ENCODE data around the gene LIPA.
"Not testable (repeated sequence)": the region's sequence is repeated elsewhere in the genome, so short reads cannot be mapped to it uniquely, and the experiment has no call there.

Gene LIPA

DNA sequence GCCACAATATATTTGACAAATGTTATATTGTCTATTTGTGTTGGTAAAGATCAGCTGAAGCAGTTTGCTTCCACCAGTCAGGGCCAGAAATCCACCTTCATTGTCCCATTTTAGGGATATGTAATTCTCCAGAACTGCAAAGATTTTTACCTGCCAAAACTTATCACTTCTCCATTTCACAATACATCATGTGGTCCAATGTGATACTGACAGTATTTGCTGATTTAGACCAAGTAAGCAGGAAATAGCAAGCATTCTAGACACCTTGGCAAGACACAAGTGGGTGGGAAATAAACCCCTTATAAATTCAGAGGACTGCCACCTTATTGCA is 18.5 kb upstream of the LIPA start:
- no peak for DNase-seq (ENCODE audit: low spot score)

DNA sequence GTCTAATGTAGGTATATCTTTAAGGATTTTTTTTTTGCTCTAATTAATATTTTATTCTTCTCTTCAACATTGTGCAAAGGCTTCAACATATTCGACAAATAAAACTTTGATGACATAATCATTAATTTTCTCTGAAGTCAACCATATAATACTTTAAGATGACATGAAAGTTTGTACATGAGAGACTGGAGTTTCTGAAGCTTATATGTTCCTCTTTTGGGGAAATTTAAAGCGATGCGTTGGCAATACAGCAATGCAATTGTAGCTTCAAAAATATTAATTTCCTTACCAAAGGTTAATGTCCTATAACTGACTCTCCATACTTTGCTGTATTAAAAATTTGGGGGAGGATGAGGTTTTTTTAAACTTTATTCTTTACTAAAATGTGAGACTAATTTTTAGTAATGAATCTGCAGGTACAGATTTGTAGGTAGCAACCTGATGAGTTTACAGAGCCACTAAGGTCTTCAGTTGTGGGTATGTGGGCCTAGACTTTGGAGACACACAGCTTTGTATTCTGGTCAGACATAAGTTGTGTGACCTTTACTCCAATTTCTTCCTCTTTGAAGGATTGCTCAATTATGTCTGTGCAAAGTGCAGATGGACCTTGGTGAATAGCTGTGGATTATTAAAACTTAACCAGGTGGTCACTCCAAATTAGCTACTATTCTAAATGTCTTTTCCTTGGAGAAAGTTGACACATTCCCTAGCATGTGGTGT is 18.0 kb upstream of the LIPA start:
- no peak for DNase-seq (ENCODE audit: low spot score)

DNA sequence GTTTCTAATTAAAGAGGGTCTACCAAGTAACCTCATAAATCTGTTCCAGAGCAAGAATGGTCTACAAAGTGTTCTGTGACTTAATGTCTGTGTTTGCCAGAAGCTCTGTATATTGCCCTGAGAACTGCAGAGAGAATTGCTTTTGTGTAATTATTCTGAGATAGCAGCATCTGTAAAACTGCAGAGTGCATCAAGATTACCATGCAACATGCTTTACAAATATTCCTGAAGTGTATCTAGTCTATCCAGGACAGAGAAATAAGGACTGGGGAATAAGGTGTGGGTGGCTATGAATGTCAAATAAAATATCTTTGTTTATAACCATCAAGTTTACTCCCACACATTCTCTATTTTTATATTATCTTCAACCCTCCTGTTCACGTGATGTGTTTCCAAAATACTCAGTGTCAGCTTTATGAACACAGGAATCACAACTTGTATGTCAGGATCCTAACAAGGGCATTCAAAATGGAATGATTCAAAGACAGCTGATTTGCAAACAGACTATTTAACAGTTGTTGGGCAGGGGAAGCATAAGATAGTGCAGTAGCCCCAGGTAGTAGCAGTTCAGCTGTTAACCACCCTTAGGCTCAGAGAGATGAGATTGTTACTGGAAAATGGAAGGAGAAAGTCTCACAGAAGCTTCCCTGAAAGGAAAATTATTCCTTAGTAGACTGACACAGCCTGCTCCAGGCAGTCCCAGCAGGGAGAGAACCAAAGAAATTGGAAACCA is 15.3 kb upstream of the LIPA start:
- DNase-seq (ENCODE audit: low spot score), result no peak

DNA sequence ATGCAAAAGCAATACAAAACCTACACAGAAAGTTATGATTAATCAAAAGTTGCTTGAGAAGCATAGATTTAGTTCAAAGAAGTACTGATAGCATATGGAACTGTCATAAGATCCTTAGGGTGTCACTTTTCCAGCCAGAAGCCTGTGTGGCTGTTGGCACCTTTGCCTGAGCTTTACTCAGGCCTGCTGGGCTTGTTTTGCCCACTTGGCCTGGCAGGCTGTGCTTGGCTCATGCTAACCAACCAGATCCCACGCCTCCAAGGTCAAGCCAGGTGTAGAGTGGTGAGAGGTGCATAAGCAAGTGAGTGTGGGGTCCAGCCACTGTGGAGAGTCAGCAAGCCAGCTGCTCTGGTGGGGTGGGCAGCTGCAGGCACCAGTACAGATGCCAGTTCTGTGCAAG is 12.0 kb upstream of the LIPA start:
- DNase-seq (ENCODE audit: low spot score), result no peak

DNA sequence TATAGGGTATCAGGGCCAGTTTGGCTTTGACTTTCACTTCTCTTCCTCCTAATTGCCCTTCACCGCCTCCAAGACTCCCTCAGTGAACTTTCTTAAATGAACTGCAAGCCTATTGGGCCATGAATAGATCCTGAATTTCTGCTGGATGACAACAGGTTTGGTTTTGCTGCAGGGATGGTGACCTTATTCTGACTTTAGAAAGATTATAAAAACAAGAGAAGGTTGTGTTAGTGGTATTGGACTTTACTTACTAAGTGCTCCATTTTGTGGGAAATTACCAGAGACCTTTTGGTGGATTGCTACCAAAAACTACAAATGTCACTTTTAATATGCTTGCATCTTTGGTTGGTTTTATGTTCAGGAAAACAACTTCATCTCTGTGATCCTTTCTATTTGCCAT is 11.5 kb upstream of the LIPA start:
- no peak for DNase-seq (ENCODE audit: low spot score)

DNA sequence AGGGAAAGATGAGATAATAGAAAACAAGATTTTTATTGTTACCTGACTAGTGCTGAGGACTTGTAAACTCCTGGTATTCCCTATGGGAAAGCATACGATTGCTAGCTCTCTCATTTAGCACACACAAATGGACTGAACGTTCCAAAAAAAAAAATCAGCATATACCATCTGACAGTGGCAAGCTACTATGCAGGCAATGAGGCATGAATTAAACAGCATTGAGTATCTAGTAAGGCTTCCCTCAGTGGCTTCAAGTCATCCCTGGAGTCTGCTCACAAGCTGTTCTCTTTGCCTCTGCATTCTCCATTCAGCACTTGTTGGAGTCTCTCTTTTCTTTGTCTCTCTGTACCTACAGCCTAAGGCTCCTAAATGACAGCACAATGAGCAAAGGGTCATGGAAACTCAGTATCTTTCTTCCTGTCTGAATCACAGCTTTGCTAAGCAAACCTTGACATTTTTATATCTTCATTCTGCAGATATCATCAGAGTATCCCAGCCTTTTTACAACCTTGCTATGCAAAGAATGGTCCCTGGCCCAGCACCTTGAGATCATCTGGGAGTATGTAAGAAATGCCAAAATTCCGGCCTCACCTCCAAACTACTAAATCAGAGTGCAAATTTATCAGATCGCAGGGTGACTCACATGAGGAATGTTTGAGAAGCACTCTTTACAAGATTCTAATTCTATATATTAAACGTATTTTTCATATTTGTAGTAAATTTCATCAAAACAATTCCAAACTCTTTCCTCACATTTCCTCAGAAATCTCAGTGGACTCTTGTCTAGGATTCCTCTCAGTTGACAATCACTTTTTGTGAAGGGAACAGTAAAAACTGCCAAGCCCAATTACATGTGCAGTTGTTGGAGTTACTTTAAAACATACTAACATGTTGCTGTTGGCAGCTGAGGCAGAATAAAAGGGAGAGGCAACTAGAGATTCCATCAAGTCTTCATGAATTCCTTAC is 10.8 kb upstream of the LIPA start:
- DNase-seq (ENCODE audit: low spot score), result peak; percentile 17

DNA sequence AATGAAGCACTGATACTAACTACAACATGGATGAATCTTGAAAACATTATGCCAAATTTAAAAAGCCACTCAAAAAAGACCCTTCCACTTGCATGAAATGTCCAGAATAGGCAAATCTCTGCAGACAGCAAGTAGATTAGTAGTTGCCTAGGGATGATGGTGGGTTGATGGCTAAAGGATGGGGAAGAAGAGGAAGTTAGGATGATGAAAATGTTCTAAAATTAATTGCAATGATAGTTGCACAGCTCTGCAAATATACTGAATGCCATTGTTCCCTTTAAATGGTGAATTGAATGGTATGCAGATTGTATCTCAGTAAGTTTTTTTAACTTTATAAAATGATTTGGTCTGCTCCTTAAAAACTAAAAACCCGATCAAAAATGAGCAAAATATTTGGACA is 7.3 kb upstream of the LIPA start:
- DNase-seq (ENCODE audit: low spot score), result no peak

DNA sequence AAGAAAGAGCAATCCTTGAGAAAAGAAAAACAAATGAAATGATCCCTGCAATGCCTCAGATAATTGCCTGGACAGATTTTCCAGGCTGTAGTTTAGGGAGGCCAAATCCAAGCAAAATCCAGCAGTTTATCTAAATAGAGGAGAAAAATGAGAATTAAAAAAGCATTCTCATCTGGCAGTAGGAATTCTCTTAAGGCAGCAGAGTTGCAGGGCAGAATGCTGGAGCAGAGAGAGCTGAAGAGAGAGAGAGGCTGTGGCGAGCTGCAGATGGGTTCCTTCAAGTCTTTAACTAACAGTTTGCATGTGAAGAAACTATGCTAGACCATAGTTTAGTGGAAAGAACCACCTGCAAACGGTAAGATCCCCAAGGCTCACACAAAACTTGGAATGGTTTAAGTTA is 6.0 kb upstream of the LIPA start:
- DNase-seq (ENCODE audit: low spot score), result no peak

DNA sequence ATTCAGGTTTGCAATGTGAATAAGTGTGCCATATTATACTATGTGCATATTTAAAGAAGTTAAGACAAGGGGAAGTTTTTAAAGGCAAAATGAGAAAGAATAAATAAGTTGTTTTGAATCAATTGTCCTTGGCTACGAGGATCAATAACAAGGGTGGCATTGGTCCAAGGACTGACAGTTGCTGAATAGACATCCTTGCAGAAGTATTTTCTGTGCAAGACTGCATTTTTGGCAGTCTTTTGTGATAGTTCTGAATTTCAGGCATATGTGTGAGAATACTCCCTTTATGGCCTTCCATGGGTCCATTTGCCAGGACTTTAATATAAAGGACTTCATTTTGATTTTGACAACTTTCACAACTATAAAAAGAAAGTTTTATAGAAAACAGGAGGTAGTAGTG is 5.4 kb upstream of the LIPA start:
- DNase-seq (ENCODE audit: low spot score), result no peak

DNA sequence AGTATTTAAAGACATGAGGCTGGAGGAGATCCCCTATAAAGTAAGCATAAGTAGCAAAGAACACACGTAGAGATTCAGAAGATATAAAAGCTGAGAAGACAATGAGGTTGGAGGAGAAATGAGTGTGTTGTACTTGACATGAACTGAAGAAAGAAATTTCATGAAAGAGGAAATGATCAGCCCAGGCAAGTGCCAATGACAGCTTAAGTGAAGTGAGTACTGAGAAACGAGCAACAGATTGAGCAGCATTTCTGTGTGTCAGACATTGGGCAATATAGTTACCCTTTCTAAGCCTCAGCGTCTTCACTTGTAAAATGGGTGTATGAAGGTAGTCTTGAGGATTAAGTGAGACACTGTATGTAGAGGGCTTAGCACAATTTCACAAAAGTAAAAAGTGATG is 4.8 kb upstream of the LIPA start:
- no peak for DNase-seq (ENCODE audit: low spot score)

DNA sequence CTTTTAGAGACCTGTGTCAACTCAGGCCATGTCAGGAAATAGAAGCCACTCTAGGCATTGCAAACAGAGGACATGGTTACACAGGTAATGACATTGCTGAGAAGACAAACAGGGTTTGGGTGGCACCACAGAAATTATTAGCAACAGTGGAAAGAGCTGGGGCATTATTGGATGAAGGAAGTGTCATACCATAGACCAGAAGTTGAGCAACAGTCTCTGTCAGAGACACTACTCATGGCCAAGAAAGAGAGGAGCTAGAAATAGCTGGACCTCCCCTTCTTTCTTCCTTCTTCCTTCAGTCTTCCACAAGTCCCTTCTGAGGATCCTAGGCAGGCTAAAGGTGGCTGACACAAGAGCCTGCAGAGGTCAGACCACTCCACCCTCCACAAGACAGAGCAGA is 4.2 kb upstream of the LIPA start:
- DNase-seq (ENCODE audit: low spot score), result no peak

DNA sequence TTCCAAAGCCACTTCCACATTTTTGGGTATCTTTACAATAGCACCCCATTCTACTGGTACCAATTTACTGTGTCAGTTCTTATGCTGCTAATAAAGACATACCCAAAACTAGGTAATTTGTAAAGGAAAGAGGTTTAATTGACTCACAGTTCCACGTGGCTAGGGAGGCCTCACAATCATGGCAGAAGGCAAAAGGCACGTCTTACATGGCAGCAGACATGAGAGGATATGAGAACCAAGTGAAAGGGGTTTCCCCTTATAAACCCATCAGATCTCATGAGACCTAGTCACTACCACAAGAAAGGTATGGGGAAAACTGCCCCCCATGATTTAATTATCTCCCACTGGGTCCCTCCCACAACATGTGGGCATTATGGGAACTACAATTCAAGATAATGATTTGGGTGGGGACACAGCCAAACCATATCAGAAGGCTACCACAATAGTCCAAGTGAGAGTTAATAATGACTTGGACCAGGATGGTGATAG is 3.6 kb upstream of the LIPA start:
- DNase-seq (ENCODE audit: low spot score), result not testable (repeated sequence)

DNA sequence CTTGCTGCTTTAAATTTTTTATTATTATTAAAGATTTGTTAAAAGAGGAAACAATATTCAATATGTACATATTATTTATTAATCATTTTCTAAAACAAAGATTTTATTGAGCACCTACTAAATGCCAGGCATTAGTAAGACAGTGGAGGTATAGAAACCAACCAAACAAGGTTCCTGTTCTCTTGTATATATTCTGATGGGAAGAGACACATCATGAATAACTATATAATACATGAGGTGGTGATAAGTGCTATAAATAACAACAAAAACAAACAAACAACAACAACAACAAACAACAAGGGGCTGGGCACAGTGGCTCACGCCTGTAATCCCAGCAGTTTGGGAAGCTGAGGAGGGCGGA is 630 bp upstream of the LIPA start:
- no peak for DNase-seq (ENCODE audit: low spot score)

DNA sequence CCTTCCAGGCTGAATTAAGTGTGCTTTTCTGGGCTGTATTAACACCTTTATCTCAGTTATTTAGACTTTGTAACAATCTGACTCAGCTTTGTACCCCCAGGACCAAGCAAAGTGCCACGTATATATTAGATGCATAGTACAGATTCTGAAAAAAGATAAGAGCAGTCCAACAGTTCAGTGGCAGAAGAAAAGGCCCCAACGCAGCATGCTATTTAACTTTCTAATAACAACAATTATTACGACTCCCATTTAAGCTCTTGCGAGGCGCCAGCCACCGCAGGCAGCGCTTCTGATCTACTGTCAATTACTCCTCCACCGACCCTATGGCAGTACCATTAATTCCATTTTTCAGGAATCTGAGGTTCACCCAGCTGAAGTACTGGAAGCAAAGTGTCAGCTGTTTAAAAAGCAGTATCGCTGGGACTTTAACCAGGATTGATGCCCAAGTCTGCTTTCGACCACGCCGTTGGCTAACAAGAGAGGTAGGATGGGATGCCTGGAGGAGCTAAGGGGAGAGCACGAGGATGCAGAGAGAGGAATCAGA is 638 bp downstream of the LIPA start:
- no peak for DNase-seq (ENCODE audit: low spot score)

DNA sequence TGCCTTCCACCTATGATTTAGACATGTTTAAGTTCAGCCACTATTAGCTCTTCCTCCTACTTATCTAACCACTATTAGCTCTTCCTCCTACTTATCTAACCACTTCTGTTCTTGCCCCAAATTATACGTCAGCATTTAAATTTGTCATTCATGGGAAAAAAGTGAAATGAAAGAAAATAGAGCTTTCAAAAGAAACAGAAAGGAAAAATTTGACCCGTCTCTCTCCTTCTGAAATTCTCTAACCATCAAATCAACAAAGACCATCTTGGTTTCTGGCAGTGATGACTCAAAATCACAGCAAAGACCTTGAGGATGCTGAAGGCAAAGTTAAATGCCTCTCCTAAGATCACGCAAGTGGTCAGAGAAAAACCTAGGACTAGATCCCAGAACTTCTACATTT is 2.6 kb downstream of the LIPA start:
- no peak for DNase-seq (ENCODE audit: low spot score)

DNA sequence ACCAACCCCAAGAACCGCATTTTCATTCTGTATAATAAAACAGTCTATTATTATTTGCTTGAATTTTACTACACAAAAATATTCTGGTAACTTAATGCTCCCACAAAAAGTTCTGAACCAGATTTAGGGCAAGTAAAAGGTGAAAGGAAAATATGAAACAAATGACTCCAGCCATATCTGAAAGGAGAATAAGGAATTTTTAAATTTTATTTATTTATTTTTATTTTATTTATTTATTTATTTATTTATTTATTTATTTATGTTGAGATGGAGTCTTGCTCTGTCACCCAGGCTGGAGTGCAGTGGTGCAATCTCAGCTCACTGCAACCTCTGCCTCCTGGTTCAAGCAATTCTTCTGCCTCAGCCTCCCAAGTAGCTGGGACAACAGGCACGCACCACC is 4.0 kb downstream of the LIPA start:
- DNase-seq (ENCODE audit: low spot score), result not testable (repeated sequence)

DNA sequence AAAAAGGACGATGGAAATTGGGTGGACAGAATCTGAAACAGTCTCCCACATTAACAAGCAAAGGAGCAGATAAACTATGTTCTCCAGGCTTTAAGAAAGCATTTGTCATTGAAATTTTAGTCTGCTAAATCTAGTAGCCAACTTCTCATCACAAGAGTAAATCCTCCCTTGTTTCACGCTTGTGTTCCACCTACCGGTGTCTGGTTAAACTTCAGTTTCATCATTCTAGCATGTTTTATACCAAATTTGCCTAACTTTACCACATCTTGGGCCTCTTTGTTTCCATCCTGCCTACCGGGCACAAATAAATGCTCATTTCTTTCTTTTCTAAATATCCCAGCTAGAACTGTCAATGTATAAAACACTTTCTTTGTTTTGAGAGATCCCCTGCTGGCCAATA is 5.8 kb downstream of the LIPA start:
- DNase-seq (ENCODE audit: low spot score), result no peak

DNA sequence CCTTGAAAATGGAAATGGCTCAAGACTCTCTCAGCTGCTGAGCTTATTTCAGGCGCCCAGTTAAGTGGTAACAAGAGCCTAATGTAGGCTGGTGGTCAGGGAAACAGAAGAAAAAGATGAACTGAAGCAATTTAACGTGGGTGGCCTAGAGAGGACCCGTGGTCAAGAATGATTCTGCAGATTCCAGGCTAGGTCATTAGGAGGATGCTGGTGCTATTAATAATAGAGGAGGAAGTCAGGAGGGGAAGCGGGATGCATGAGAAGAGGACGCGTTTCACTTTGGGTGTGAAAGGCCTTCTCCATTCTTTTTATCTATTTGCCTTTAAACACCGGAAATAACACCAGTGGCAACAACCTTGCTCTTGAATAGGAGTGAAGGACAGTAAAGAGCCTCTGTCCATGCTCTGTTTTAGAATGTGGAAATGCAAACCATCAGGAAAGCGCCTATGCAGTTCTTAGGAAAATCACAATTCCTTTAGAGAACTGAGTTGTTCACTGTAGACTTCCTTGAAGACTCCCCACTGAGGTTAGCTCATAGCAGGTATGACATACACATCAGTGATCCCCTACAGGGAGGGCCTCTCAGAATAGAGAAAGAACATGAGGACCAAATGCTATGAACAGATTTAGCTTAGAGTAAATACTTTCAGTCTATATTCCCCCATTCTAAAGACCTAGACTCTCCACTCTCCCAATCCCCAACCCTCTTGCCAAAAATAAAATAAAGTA is 8.6 kb downstream of the LIPA start:
- DNase-seq (ENCODE audit: low spot score), result no peak

DNA sequence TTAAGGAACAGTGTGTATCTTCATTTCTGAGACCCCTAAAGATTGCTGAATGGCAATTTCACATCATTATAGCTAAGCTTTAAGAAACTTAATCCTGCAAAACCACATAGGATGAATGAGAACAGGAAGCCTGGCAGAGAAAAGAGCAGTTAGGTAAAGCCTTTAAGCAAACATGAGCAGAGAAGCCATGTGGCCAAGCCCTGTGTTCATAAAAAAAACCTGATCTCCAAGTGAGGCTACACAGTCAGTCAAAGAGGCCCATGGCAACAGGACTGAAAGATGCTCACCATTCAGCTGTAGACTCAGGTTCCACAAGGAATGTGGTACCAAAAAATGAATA is 9.3 kb downstream of the LIPA start:
- peak; percentile 9 for DNase-seq (ENCODE audit: low spot score)

DNA sequence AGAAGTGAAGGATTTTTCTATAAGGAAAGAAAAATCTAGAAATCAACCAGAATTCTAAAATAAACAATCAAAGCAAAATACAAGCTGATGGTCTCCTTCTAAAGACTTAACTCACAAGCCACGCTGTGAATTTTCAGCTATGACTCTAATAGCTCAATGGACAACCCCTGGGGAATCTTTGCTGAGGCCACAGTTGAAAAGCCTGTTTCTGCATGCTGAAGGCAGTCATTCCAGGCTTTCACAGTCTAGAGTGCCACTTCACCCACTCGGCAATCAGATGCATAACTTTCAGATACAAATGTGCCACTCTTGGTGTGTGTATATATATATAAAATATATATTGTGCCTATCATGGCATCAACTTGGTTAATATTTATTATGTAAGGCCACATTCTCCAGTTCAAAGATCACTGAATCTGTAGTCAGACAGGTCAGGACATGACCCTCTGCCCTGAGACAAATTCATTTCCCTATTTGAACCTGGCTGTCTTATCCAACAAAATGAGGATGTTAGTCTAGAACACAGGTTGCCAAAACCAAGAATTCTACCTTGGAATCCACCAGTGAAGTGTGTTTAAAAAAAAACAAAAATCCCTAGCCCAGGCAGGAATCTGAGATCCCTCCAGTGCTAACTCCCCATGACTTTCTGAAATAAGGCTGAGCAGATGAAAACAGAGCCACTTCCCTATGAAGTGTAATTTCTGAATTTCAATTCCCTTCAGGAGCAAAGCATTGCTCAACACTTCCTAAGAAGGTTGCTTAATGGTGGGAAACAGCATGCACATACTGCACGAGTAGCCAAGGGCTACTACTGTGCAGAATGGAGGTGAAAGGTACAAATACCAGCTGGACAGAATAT is 9.9 kb downstream of the LIPA start:
- peak; percentile 5 for DNase-seq (ENCODE audit: low spot score)

DNA sequence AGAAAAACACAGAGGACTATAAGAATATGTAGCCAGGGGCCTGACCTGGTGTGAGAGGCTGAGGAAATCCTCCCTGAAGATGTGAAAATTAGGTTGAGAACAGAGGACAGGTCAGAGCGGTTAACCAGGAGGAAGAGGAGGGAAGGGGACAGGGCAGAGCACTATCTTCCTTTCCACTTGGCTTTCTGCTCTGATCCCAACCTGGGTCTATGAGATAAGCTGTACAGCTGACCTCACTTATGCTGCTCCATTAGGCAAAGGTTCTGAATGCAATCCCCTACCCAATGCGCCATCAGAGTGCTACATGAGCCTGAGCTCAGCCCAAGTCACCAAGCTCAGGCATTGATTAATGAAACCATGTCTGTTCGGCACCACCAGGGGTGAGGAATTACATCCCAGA is 10.5 kb downstream of the LIPA start:
- DNase-seq (ENCODE audit: low spot score), result no peak
